AG04450 (cell line): ENCODE data around the gene FCHSD2. TPM values are rescaled to one million over a fixed set of nuclear protein-coding genes. Genes with fewer than 3 reads are reported as not detected.
A peak's percentile ranks its signal among the peaks of the same experiment; 100 is the strongest.

Experiments used
- CTCF ChIA-PET: fragments of 300-600, 350-600 bp; formaldehyde crosslinking; extraction: SDS; loops from one replicate; lab custom pipeline; 2022; ENCODE audit warnings: antibody characterized with exemption, inconsistent platforms; lab: Charles Lee
- POLR2A ChIA-PET: fragments of 350-600 bp; formaldehyde crosslinking; extraction: SDS; loops from one replicate; lab custom pipeline; 2021; ENCODE audit warnings: antibody characterized with exemption, inconsistent platforms; lab: Yijun Ruan, JAX
- DNase-seq: peaks from one replicate; pipeline ENCODE4 v3.0.0-alpha.2; 2011; ENCODE audit warnings: low read depth, low spot score
- H3K27ac ChIP-seq: one replicate; pipeline ENCODE4 v1.5.1; 2012; ENCODE audit warnings: low read depth, low read length, control low read depth
- H3K27me3 ChIP-seq: one replicate; pipeline ENCODE4 v1.6.0; 2012; ENCODE audit warnings: low read length; ENCODE audit not compliant: control insufficient read depth, insufficient read depth
- H3K4me3 ChIP-seq: 2 replicates; pipeline ENCODE4 v1.5.1; 2011; ENCODE audit warnings: mild to moderate bottlenecking, low read depth, low read length, control low read depth
- H3K9me3 ChIP-seq: 2 replicates; pipeline ENCODE4 v1.5.1; 2012; ENCODE audit warnings: low read length; ENCODE audit not compliant: control insufficient read depth, insufficient read depth
- CTCF ChIP-seq: IDR thresholded peaks from 2 replicates; pipeline ENCODE4 v1.5.1; 2011; ENCODE audit warnings: low read depth, low read length, control low read depth, inconsistent platforms
- polyA plus RNA-seq: library from polyadenylated mRNA; depleted of rRNA; stranded (reverse); fragments of >200 nt; gene quantifications from 2 replicates; pipeline ENCODE4 v1.2.3, GENCODE V29; 2011

The FCHSD2 gene
- polyA plus RNA-seq, 1 experiment: 24.7 TPM

- POLR2A ChIA-PET: no interaction called here
- TF ChIP-seq CTCF: no peak
- CTCF ChIA-PET: interaction anchor here (0.8 to 1.5 kb wide), 2 partner anchors 12 to 14 kb away, joined by 3 to 4 read pairs; no protein-coding TSS in a partner anchor
- Histone ChIP-seq H3K27me3 (no peaks in the 10 kb centered on the region), H3K9me3 (no peaks in the 10 kb centered on the region), H3K4me3 (no peak overlapping the region), H3K27ac (no peak overlapping the region)
- DNase-seq: no peak
Observed at GRCh38 chr11:72939031-72939430, 203.1 kb downstream of the FCHSD2 start.

DNA sequence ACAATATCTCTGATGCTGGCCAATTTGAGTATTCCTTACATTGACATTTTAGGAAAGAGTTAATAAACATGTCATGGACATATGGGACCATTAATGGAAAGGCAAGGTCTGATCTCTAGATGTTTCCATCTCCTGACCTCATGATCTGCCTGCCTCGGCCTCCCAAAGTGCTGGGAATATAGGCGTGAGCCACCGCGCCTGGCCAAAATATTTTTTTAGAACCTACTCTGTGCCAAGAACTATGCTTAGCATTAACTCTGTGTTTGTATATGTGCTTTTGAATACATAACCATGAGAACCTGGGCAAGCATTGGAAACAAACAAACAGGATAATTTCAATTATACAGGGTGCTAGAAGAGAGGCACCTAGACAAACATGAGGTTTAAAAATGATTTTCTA is 204.7 kb downstream of the FCHSD2 start:
- no peak for DNase-seq
- no peak overlapping the region for H3K27ac ChIP-seq
- no peak for TF ChIP-seq CTCF
- CTCF ChIA-PET: interaction anchor here (1.3 kb wide), 1 partner anchor 205 kb away, joined by 5 read pairs; the partner anchor contains the start of gene FCHSD2
- no peaks in the 10 kb centered on the region for H3K9me3 ChIP-seq
- H3K27me3 ChIP-seq: no peaks in the 10 kb centered on the region
- H3K4me3 ChIP-seq: no peak overlapping the region
- POLR2A ChIA-PET: no interaction called here

- POLR2A ChIA-PET: no interaction called here
Observed at GRCh38 chr11:72935700-72936099, 206.4 kb downstream of the FCHSD2 start.

DNA sequence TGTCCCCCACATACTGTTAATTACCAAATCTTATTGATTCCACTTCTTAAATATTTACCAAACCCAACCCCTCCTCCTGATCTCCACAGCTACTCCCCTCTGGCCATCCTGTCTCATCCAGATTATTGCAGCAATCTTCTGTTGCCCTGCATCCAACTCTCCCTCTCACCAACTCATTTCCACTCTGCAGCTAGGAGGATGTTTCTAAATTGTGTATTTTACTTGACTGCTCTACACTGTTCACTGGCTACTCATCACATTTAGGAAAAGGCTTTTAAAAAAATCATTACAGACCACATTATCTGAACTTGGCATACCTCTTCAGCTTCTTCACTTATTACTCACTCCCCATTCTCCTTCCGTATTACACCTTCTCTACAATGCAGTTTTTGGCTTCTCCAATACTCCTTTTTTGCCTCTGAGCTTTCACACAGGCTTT is 210.0 kb downstream of the FCHSD2 start:
- peak overlapping the region; percentile 23 for H3K27ac ChIP-seq
- ChIA-PET CTCF (no interaction called here), POLR2A (no interaction called here)
- no peak for TF ChIP-seq CTCF
- no peaks in the 10 kb centered on the region for H3K27me3 ChIP-seq
- no peak overlapping the region for H3K4me3 ChIP-seq
- H3K9me3 ChIP-seq: no peaks in the 10 kb centered on the region
- peak; percentile 21 for DNase-seq

More at GRCh38 chr11:72935700-72936099, 206.4 kb downstream of the FCHSD2 start:
- no peak for DNase-seq
- no peak overlapping the region for H3K4me3 ChIP-seq
- no peak overlapping the region for H3K27ac ChIP-seq
- CTCF ChIA-PET: interaction anchor here (1.4 kb wide), 1 partner anchor 11 kb away, joined by 7 read pairs; no protein-coding TSS in a partner anchor
- no peak for TF ChIP-seq CTCF
- H3K9me3 ChIP-seq: no peaks in the 10 kb centered on the region
- no peaks in the 10 kb centered on the region for H3K27me3 ChIP-seq

GRCh38 chr11:72930008-72930407 is 212.1 kb downstream of the FCHSD2 start:
- Histone ChIP-seq H3K4me3 (no peak overlapping the region), H3K27me3 (no peaks in the 10 kb centered on the region), H3K27ac (no peak overlapping the region), H3K9me3 (no peaks in the 10 kb centered on the region)
- ChIA-PET CTCF (interaction anchor here (1.5 kb wide), 1 partner anchor 213 kb away, joined by 5 read pairs; no protein-coding TSS in a partner anchor), POLR2A (no interaction called here)
- no peak for DNase-seq
- no peak for TF ChIP-seq CTCF
